SU-DHL-6 (cell line): ENCODE results near the gene TMEM245.

Experiments used
- EZH2phosphoT487 ChIP-seq: fragments of 200-600 bp; sonication (generic), shearing (Covaris generic); conservative IDR thresholded peaks from 2 replicates; pipeline ENCODE4 v1.6.1; 2018; ENCODE audit warnings: mild to moderate bottlenecking, antibody characterized with exemption, low read length, moderate library complexity, mixed read lengths
- TF ChIP-seq, protein P1 (sequence below): fragments of 200-600 bp; sonication (generic); IDR thresholded peaks from one replicate; pipeline ENCODE4 v1.5.1; 2017; ENCODE audit warnings: antibody characterized with exemption, mild to moderate bottlenecking, low read length, moderate library complexity; ENCODE audit not compliant: insufficient read depth, poor library complexity, severe bottlenecking

GRCh38 chr9:109083141-109083540 is 36.6 kb downstream of the TMEM245 start:
- TF ChIP-seq, protein P1, sequence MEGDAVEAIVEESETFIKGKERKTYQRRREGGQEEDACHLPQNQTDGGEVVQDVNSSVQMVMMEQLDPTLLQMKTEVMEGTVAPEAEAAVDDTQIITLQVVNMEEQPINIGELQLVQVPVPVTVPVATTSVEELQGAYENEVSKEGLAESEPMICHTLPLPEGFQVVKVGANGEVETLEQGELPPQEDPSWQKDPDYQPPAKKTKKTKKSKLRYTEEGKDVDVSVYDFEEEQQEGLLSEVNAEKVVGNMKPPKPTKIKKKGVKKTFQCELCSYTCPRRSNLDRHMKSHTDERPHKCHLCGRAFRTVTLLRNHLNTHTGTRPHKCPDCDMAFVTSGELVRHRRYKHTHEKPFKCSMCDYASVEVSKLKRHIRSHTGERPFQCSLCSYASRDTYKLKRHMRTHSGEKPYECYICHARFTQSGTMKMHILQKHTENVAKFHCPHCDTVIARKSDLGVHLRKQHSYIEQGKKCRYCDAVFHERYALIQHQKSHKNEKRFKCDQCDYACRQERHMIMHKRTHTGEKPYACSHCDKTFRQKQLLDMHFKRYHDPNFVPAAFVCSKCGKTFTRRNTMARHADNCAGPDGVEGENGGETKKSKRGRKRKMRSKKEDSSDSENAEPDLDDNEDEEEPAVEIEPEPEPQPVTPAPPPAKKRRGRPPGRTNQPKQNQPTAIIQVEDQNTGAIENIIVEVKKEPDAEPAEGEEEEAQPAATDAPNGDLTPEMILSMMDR, result no peak
- no peak for TF ChIP-seq EZH2phosphoT487
